Fibroblast of mammary gland (primary cell): Measurements from ENCODE around the gene BICD1.
"Not testable (repeated sequence)": the region's sequence is repeated elsewhere in the genome, so short reads cannot be mapped to it uniquely, and the experiment has no call there.

Experiments used
- DNase-seq: peaks from one replicate; pipeline ENCODE4 v3.0.0-alpha.2; 2010; ENCODE audit warnings: low read depth
- H3K4me3 ChIP-seq: 2 replicates; pipeline ENCODE4 v1.5.1; 2011; ENCODE audit warnings: low read depth, mild to moderate bottlenecking, low read length, moderate library complexity; ENCODE audit not compliant: control insufficient read depth
- CTCF ChIP-seq: conservative IDR thresholded peaks from 2 replicates; pipeline ENCODE4 v1.5.1; 2011; ENCODE audit warnings: low read depth, low read length, inconsistent platforms; ENCODE audit not compliant: control insufficient read depth, insufficient read depth

BICD1 gene

GRCh38 chr12:32226768-32227167 is 120.1 kb downstream of the BICD1 start:
- no peak for TF ChIP-seq CTCF
- H3K4me3 ChIP-seq = no peak overlapping the region
- DNase-seq = no peak

GRCh38 chr12:32229971-32230612 is 123.4 kb downstream of the BICD1 start:
- DNase-seq = no peak
- TF ChIP-seq CTCF = no peak
- no peak overlapping the region for H3K4me3 ChIP-seq

GRCh38 chr12:32230613-32230993 is 124.0 kb downstream of the BICD1 start:
- DNase-seq = no peak
- no peak overlapping the region for H3K4me3 ChIP-seq
- no peak for TF ChIP-seq CTCF

GRCh38 chr12:32231361-32231760 is 124.7 kb downstream of the BICD1 start:
- DNase-seq, H3K4me3 ChIP-seq: not testable (repeated sequence)

GRCh38 chr12:32233568-32233967 is 126.9 kb downstream of the BICD1 start:
- no peak for TF ChIP-seq CTCF
- DNase-seq = no peak
- no peak overlapping the region for H3K4me3 ChIP-seq

- no peak for DNase-seq
- no peak overlapping the region for H3K4me3 ChIP-seq
- no peak for TF ChIP-seq CTCF
These were observed 128.6 kb downstream of the BICD1 start for GRCh38 chr12:32235251-32235650.

- no peak overlapping the region for H3K4me3 ChIP-seq
- peak; percentile 40 for DNase-seq
- no peak for TF ChIP-seq CTCF
These were observed 133.5 kb downstream of the BICD1 start for GRCh38 chr12:32240162-32240561.

GRCh38 chr12:32240831-32241230 is 134.2 kb downstream of the BICD1 start:
- no peak overlapping the region for H3K4me3 ChIP-seq
- DNase-seq = peak; percentile 39
- TF ChIP-seq CTCF = no peak
